B cell (primary cell): ENCODE measurements around the gene CPLX1. TPM values are rescaled to one million over a fixed set of nuclear protein-coding genes. Genes with fewer than 3 reads are reported as not detected.

Experiments used
- ATAC-seq: fragments of 200-7000 bp; cut with Tn5 transposase; one replicate; pipeline ENCODE4 v1.10.0; 2021; ENCODE audit warnings: low read depth, mild to moderate bottlenecking, moderate number of reproducible peaks, moderate library complexity
- CTCF ChIA-PET: fragments of 350-600 bp; sonication (Branson Sonifier 250); formaldehyde crosslinking; loops from one replicate; lab custom pipeline; 2021; ENCODE audit warnings: antibody characterized with exemption, inconsistent platforms; lab: Charles Lee
- POLR2A ChIA-PET: fragments of 350-600 bp; sonication (Branson Sonifier 250); formaldehyde crosslinking; loops from one replicate; lab custom pipeline; 2021; ENCODE audit warnings: antibody characterized with exemption; lab: Charles Lee
- DNase-seq: peaks from one replicate; pipeline ENCODE4 v3.0.0; 2013
- H2AFZ ChIP-seq: 2 replicates; pipeline ENCODE4 v1.6.1; 2012; ENCODE audit warnings: mild to moderate bottlenecking, low read depth, low read length; ENCODE audit not compliant: insufficient read depth, poor library complexity, severe bottlenecking
- H3K27ac ChIP-seq, 2 donors: 1 replicate in 1 of 2; 2 replicates in 1 of 2; pipeline ENCODE4 v1.5.1; 2012 to 2013; ENCODE audit warnings: low read length in 2 of 2, mild to moderate bottlenecking in 2 of 2, moderate library complexity in 1 of 2
- H3K27me3 ChIP-seq, 4 experiments: fragments of 200-600 bp in 1 of 4; sonication (generic) in 1 of 4; replicated peaks in 1 of 4; 1 replicate in 2 of 4; 2 replicates in 2 of 4; pipeline versions ENCODE4 v1.6.1 to v1.7.0; 2013 to 2016; ENCODE audit warnings: low read length in 3 of 4, mild to moderate bottlenecking in 2 of 4, mixed read lengths in 1 of 4, moderate library complexity in 1 of 4; ENCODE audit not compliant: insufficient read depth in 4 of 4, control insufficient read depth in 3 of 4; ENCODE audit errors: control extremely low read depth in 1 of 4
- H3K36me3 ChIP-seq, 2 experiments: replicated peaks in 1 of 2; 1 replicate in 1 of 2; 2 replicates in 1 of 2; pipeline versions ENCODE4 v1.6.1 to v1.7.1; 2013; ENCODE audit warnings: low read length in 1 of 2; ENCODE audit not compliant: insufficient read depth in 2 of 2, control insufficient read depth in 1 of 2; ENCODE audit errors: control extremely low read depth in 1 of 2, extremely low read depth in 1 of 2
- H3K4me1 ChIP-seq, 2 donors: fragments of 200-600 bp in 1 of 2; sonication (generic) in 1 of 2; 1 replicate in 1 of 2; 2 replicates in 1 of 2; pipeline versions ENCODE4 v1.5.1 to v1.6.1; 2013 to 2017; ENCODE audit warnings: low read length in 2 of 2; ENCODE audit not compliant: control insufficient read depth in 2 of 2, insufficient read depth in 2 of 2
- H3K4me2 ChIP-seq: replicated peaks from 2 replicates; pipeline ENCODE3; 2012; ENCODE audit warnings: mild to moderate bottlenecking, low read depth, low read length; ENCODE audit not compliant: poor library complexity, severe bottlenecking
- H3K4me3 ChIP-seq, 5 experiments: fragments of 200-600 bp in 1 of 5; sonication (generic) in 1 of 5; 1 replicate in 3 of 5; 2 replicates in 2 of 5; pipeline versions ENCODE4 v1.5.1 to v1.7.0; 2011 to 2016; ENCODE audit warnings: low read length in 4 of 5, mild to moderate bottlenecking in 4 of 5, low read depth in 2 of 5, control low read depth in 1 of 5, moderate library complexity in 1 of 5; ENCODE audit not compliant: insufficient read depth in 1 of 5; ENCODE audit errors: control extremely low read depth in 1 of 5, extremely low read depth in 1 of 5
- H3K79me2 ChIP-seq: fragments of 200-600 bp; sonication (generic); one replicate; pipeline ENCODE4 v1.6.0; 2016; ENCODE audit warnings: low read length; ENCODE audit not compliant: control insufficient read depth, insufficient read depth
- H3K9ac ChIP-seq: fragments of 200-600 bp; sonication (generic); 2 replicates; pipeline ENCODE4 v1.6.1; 2017; ENCODE audit warnings: mild to moderate bottlenecking, low read length, moderate library complexity
- H3K9me3 ChIP-seq, 3 donors: one replicate each; pipeline versions ENCODE4 v1.6.1 to v1.7.1; 2013; ENCODE audit warnings: low read length in 2 of 3; ENCODE audit not compliant: control insufficient read depth in 2 of 3, insufficient read depth in 1 of 3; ENCODE audit errors: control extremely low read depth in 1 of 3
- H4K20me1 ChIP-seq: 2 replicates; pipeline ENCODE4 v1.6.0; 2012; ENCODE audit warnings: mild to moderate bottlenecking, low read length; ENCODE audit not compliant: insufficient read depth, control insufficient read depth, poor library complexity, severe bottlenecking
- H3K27ac Mint-ChIP-seq: one replicate; pipeline ENCODE4 v1.8.0; 2021; ENCODE audit warnings: mixed read lengths
- H3K27me3 Mint-ChIP-seq: one replicate; pipeline ENCODE4 v1.8.0; 2021; ENCODE audit warnings: mixed read lengths
- H3K4me1 Mint-ChIP-seq: one replicate; pipeline ENCODE4 v1.8.0; 2021; ENCODE audit warnings: mixed read lengths
- H3K4me3 Mint-ChIP-seq: one replicate; pipeline ENCODE4 v1.8.0; 2021; ENCODE audit warnings: mixed read lengths
- H3K9me3 Mint-ChIP-seq: one replicate; pipeline ENCODE4 v1.8.0; 2022; ENCODE audit warnings: mixed read lengths; ENCODE audit not compliant: insufficient read depth
- EZH2 ChIP-seq: IDR thresholded peaks from 2 replicates; pipeline ENCODE4 v1.6.1; 2012; ENCODE audit warnings: borderline replicate concordance, low read depth, mild to moderate bottlenecking, moderate library complexity, low read length; ENCODE audit not compliant: insufficient read depth, poor library complexity, severe bottlenecking
- WGBS: methylation state at CpG from one replicate; pipeline ENCODE4 v1.1.5; 2013; ENCODE audit warnings: missing lambda C conversion rate; ENCODE audit not compliant: insufficient coverage; 5-methylcytosine and 5-hydroxymethylcytosine counted together
- intact Hi-C: fragments of 100-400 bp; cut with micrococcal nuclease; formaldehyde crosslinking; loops from one replicate; pipeline ENCODE4 v1.10.0; 2022
- polyA plus RNA-seq: library from polyadenylated mRNA; depleted of rRNA; stranded (reverse); fragments of >200 nt; gene quantifications from 2 replicates; pipeline ENCODE4 v1.2.3, GENCODE V29; 2012
- total RNA-seq, 2 donors: library from RNA; stranded (reverse); fragments of 120-200 nt in 1 of 2; gene quantifications; 1 replicate in 1 of 2; 2 replicates in 1 of 2; pipeline versions ENCODE4 v1.2.3 to v1.2.4, GENCODE V29; 2013 to 2022
- TF ChIP-seq, protein P1 (sequence below): fragments of 200-600 bp; IDR thresholded peaks from one replicate; pipeline ENCODE4 v1.8.0; 2022; ENCODE audit warnings: antibody characterized with exemption, mild to moderate bottlenecking

CPLX1 gene
- total and polyA plus RNA-seq, 2 donors (not counting 1 experiment from before 2014, with no cell fraction given) = not detected

GRCh38 chr4:865121-865465, 39.2 kb upstream of the CPLX1 start:
- H3K4me3 Mint-ChIP-seq = no peak overlapping the region
- DNase-seq (no peak), ATAC-seq (no peak)
- H3K27me3 ChIP-seq = no peaks in the 10 kb centered on the region
- H3K9me3 ChIP-seq = peaks cover 0 to 2% (median 0%) of the 10 kb centered on the region in 3 donors
- ChIA-PET POLR2A (no interaction called here), CTCF (no interaction called here)
- no peak overlapping the region for H3K4me3 ChIP-seq
- TF ChIP-seq, protein P1, sequence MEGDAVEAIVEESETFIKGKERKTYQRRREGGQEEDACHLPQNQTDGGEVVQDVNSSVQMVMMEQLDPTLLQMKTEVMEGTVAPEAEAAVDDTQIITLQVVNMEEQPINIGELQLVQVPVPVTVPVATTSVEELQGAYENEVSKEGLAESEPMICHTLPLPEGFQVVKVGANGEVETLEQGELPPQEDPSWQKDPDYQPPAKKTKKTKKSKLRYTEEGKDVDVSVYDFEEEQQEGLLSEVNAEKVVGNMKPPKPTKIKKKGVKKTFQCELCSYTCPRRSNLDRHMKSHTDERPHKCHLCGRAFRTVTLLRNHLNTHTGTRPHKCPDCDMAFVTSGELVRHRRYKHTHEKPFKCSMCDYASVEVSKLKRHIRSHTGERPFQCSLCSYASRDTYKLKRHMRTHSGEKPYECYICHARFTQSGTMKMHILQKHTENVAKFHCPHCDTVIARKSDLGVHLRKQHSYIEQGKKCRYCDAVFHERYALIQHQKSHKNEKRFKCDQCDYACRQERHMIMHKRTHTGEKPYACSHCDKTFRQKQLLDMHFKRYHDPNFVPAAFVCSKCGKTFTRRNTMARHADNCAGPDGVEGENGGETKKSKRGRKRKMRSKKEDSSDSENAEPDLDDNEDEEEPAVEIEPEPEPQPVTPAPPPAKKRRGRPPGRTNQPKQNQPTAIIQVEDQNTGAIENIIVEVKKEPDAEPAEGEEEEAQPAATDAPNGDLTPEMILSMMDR = no peak
- no peak for TF ChIP-seq EZH2
- no peaks in the 10 kb centered on the region for H3K27me3 Mint-ChIP-seq
- no peak overlapping the region for H3K9ac ChIP-seq
- H2AFZ ChIP-seq = no peak overlapping the region
- no peak overlapping the region for H3K27ac ChIP-seq
- no peak overlapping the region for H3K27ac Mint-ChIP-seq
- H3K79me2 ChIP-seq = peaks cover under 1% of the 10 kb centered on the region
- H3K36me3 ChIP-seq = peaks cover 2 to 71% of the 10 kb centered on the region in 2 experiments
- H3K4me1 ChIP-seq = no peaks in the 10 kb centered on the region
- intact Hi-C loops = no loop called here
- H3K9me3 Mint-ChIP-seq = no peaks in the 10 kb centered on the region
- no peak overlapping the region for H3K4me2 ChIP-seq
- H4K20me1 ChIP-seq = peaks cover 35% of the 10 kb centered on the region
- 98% methylated on average over 11 of the region's 11 CpGs for WGBS
- no peaks in the 10 kb centered on the region for H3K4me1 Mint-ChIP-seq

DNA sequence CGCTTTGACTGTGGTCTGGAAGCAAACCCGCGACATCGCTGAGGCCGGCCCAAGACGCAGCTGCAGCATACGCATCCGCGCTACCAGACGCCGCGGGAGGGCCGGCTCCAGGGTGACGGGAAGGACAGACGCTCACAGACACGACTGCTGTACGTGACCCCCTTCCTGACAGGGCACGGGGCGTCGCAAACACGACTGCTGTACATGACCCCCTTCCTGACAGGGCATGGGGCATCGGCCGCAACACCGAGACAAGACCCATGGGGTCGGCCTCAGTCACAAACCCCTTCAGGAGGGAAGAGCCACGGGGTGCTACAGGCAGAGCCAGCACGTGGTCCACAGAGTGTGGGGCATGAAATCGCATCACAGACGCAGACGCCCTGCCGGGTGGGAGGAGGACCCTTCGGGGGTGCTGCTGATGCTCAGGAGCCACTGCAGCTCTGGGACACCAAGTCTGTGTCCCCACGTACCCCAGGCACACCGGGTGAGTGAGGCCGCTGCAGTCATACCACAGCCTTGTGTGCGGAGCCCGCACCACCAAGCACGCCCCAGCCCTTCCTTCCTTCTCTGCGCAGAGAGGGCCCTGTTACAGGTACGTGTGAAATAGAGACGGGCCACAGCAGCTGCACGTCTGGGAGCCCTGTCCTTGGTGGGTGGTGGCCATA, 38.7 kb upstream of the CPLX1 start:
- Mint-ChIP-seq H3K9me3 (no peaks in the 10 kb centered on the region), H3K4me3 (no peak overlapping the region), H3K27me3 (no peaks in the 10 kb centered on the region), H3K27ac (no peak overlapping the region), H3K4me1 (no peaks in the 10 kb centered on the region)
- Histone ChIP-seq H3K9ac (no peak overlapping the region), H3K4me3 (no peak overlapping the region), H3K27ac (no peak overlapping the region), H3K4me2 (no peak overlapping the region), H3K4me1 (no peaks in the 10 kb centered on the region), H3K36me3 (peaks cover 2 to 70% of the 10 kb centered on the region in 2 experiments), H3K79me2 (peaks cover 6% of the 10 kb centered on the region), H2AFZ (no peak overlapping the region), H4K20me1 (peaks cover 38% of the 10 kb centered on the region), H3K27me3 (no peaks in the 10 kb centered on the region), H3K9me3 (no peaks in the 10 kb centered on the region)
- intact Hi-C loops = no loop called here
- ChIA-PET POLR2A (no interaction called here), CTCF (no interaction called here)
- DNase-seq = no peak
- no peak for TF ChIP-seq EZH2
- TF ChIP-seq, protein P1 = no peak
- WGBS = 97% methylated on average over 42 of the region's 42 CpGs
- no peak for ATAC-seq
